ENCODE data around the gene RNF152.

RNF152 gene, protein sequence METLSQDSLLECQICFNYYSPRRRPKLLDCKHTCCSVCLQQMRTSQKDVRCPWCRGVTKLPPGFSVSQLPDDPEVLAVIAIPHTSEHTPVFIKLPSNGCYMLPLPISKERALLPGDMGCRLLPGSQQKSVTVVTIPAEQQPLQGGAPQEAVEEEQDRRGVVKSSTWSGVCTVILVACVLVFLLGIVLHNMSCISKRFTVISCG

DNA sequence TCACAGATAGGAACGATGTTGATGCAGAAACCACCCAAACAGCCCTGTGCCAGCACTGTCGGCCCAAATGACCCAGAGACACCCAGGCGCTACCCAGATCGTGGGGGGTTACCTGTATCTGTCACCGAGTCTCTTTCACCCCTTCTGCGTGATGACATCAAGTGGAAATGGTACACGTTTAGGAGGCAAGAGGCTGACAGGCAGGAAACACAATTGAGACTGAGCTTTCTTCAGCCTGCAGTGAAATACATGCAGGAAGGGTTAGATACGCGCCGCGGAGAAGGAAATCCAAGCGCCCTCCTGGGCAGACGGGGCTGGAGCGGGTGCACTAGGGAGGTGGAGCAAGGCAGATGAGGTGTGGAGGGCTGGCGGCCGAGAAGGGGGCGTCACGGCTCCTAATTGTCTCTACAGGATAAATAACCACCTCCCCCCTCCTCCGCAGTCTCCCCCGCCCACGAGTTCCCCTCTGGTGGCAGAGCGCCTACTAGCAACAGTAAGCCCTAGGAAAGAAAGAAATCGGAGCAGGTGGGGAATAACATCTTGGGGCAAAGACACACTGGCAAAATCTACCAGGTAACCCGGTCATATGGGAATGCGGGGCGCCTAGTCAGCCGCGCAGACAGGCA lies at the start of gene RNF152:
Gene RNF152, minus strand, starts transcription at position 325 of the 626 bp plus-strand sequence. CDS start 76,544 bp downstream, outside the sequence.
- DNase-seq, result peak; percentile 44 to 48

DNA sequence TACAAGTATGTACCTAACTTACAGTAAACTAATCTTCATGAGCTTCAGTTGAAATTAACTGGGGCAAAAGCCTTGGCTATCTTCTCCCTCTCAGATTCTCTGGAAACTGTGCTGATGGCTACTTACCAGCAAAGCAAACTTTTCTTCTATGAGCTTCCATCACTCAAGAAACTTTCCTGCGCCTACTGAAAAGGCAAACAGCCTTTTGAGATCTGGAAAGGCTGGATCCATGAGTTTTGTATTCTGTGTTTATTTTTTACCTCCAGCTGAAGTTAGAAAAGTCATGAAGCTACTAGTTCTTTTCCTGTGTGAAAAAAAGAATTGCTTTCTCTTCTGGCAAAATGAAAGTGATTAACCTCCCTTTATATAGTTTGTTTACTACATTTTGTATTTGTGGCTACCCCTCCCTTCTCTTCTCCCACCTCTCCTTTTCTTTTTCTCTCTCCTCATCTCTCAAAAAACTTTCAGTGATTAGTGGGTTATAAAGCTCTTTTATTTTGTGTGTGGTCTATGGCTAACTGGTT lies 49.2 kb upstream of the RNF152 start:
- no peak for DNase-seq

DNA sequence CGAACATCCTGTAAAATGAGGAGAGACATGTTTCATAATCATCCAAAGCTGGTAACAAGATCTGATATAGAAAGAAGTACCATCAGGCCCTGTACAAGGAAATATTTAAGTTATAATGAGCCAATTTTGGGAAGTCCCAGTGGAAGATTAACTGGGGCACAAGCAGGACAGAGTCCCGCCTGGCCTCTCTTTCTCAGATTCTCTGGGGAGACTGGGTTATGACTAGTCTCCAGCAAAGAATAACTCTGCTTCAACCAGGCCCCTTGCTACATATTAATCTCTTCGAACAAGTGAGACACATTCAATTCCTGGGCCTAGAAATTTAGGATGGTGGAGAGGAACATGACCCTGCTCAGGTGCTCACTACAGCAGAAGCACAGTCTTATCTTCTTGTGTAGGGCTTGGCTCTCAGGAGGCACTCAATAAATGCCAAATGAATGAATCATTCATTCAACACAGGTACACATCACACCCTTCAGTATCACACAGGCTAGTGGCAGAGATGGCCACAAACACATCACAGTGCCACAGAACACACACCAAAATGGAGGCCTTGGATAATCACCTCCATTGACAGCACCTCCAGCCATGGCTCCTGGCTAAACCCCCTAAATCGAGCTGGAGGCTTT lies 46.4 kb upstream of the RNF152 start:
- DNase-seq, result no peak

DNA sequence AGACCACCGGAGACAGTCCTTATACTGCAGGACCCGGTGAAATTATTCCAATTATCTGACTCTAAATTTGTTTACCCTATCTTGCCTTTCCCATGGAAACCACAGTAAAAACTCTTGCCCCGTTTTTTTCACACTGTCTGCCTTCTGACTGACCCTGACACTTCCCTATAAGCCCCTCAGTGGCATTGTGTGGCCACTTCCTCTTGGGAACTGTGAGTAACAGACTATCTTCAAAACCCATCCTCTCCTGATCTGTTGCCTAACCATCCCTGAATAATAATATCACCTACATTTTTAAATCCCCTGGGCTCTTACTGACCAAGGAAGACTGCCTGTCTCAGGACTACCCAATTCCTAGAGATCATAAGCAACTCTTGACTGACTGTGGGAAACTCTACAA lies 42.6 kb upstream of the RNF152 start:
- DNase-seq, result no peak

DNA sequence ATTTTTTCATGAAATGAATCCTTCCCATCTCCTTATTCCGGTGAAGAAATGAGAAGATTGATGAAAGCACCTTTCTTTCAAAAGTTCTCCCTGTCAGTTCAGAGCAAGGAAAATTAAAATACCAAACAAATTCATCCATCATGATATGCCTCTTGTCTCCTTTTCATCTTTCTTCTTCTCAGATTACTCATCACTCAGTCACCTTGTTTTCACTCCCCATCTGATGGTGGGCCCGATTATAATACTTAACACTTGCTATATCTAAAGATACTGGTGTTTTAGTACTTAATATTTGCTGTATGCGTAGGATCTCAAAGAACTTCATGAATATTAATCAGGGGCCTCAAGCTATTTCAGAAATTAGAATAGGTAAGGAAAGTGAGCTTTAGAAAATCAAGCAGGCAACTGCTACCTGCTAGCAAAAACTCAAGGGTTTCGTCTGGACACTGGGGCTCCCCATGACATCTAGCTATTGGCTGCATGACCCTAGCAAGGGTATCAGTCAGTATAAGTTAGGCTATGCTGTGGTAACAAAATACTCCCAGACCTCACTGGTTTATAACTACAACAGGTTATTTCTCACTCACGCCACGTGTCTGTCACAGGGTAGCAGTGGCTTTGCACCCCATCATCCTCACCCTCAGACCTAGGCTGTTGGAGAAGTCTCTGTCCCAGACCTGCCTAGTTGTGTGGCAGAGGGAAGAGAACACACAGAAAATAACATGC lies 39.0 kb upstream of the RNF152 start:
- no peak for DNase-seq

DNA sequence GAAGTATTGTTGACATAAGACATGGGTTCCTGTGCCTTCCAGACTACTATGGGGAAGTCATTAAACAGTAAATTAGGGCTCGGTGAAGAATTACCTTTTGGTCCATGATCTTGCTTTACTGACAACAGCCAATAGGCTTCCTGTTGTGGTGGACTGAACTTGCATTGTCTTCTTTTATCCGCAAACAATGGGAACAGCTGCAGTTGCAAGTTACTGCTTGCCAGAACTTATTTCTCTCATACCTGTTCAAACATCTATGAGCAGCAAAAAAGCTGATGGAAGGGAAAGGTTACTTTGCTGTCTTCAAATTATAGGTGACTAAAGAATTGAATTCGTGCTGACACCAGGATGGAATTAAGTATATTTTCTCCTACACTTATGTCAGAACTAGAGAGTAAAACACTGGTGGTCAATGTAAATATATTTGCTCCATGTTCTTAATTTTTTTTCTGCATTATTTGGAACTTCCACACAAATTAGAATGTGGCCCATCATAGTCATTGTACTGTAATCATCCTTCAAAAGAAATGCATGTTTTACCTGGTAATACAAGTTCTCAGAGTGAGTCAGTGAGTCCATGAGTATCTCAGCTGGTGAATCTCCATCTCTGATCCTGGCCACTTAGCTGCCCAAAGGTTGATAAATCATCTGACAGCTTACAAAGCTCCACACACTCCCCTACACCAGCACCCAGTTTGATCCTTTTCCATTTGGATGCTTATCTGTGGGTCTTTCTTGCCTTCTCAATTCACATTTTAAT lies 37.3 kb upstream of the RNF152 start:
- no peak for DNase-seq

DNA sequence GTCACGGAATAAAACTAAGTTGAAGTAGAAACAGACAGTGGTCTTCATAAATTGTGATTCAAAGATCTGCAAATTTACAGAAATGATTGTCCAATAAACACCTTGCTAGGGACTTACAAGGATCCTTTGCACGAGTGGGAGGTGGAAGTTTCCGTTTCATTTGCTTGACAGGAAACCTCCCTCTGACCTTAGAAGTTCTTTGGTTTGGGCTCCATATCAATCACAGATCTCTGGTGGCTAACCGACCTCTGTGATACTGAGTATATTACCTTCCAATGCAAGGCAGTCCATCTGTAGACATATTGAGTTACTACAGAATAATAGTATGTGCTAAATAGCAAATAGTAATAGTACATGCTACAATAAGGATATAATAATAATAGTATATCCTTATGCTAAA lies 33.7 kb upstream of the RNF152 start:
- DNase-seq, result peak; percentile 4 to 6

DNA sequence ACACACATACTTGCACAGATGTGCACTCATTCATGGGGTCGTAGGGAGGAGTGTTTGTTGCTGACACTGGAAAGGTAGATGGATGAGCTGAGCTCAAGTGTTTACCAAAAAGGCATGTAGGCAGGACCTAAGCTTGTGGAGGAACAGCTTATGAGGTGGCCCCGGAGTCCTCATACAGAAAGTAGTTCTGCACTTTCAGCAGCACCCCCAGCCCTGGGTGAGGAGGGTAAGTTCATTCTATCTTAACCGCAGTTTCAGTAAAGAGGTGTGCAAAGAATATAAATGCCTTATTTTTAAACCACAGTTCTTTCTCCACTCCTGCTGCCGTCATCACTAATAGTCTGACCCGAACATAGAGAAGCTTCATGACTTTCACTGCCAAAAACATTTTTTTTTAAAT lies 31.7 kb upstream of the RNF152 start:
- DNase-seq, result no peak

DNA sequence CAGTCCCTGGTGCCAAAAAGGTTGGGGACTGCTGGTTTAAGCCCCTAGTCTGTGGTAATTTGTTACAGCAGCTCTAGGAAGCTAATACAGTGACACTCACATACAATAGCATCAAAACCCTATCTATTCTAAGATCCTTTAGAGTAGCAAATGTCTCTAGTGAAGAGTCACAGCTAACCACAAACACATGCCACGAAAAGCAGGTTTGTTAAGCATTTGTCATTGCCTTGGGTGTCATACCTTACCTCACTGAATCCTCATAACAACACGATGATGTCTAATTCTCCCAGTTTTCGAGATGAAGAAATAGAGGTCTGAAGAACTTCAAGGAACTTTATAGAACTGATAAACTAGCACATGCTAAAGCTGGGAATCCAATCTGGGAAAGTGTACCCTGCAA lies 29.6 kb upstream of the RNF152 start:
- no peak for DNase-seq

DNA sequence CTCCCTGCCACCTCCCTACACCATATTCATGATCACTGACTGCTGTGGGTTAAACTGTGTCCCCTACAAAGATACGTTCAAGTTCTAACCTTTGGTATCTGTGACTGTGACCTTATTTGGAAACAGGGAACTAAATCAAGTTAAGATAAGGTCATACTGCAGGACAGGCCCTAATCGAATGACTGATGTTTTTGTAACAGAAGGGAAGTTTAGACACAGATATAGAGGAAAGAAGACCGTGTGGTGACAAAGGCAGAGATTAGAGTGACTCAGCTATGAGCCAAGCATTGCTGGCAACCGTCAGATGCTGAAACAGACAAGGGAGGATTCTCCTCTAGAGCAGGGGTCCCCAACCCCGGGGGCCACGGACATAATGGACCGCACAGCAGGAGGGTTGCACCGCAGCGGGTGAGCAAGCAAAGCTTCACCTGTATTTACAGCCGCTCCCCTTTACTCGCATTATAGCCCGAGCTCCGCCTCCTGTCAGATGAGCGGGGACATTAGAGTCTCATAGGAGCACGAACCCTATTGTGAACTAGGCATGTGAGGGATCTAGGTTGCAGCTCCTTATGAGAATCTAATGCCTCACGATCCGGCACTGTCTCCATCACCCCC lies 28.9 kb upstream of the RNF152 start:
- no peak for DNase-seq

DNA sequence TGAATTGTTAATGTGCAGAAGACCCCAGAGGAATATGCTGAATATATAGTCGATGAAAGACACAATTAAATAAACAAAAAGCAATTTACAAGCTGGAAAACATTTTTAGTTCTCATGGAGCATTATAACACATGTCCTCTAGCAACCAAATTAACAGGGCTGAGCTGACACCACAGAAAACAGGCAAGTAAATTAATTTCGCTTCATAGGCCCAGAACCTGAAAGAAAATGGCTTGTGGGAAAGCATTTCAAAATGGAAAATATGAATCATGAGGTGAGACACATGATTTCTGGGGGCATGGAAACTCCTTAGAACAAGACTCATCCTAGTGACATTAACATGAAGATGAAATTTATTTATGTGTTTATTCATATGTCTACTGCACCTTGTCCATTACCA lies 25.0 kb upstream of the RNF152 start:
- no peak for DNase-seq

DNA sequence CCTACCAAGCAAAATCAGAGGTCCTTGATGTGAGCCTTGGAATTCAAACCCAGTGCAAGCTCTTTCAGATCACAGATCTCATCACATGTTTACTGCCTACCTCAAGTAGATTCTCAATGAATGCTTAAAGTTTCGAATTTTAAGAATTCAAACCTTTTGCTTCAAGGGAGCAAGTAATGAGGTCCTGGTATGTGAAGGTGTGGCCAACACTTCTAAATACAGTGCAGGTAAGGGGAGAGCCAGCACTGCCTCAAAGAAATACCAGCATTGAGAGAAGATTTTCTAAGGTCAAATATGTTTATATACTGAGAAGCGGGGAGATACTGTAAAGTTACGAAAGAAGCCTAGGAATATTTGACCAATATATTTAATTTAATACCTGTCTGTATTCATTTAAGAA lies 19.7 kb upstream of the RNF152 start:
- no peak for DNase-seq

DNA sequence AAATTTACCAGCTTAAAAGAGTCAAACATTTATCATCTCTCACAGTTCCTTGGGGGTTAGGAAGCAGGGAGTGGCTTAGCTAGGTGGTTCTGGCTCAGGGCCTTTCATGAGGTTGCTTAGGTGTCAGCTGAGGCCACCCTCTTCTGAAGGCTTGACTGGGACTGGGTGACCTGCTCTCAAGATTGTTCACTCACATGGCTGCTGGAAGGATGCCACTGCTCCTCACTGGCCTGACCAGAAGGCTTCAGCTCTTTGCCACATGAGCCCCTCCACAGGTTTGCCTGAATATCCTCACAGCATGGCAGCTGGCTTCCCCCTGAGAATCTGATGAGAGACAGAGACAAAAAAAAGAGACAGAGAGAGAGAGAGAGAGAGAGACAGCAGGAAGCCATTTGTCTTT lies 17.3 kb upstream of the RNF152 start:
- no peak for DNase-seq

DNA sequence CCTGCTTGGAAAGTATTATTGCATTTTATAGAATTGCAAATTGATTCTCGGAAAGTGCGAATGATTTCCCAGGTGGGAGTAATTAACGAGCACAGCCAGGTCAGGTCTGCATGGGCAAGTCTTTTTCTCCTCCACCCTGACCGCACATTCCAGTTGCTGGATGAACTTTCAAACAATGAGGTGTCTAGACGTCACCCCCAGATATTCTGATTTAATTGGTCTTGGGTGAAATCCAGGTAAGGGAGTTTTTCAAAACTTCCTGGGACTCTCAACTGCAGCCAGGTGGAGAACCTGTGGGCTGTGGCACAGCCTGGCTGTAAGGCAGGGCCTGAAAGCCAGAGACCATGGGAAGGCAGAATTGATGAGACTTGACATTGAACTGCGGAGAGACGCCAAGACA lies 15.9 kb upstream of the RNF152 start:
- DNase-seq, result no peak

DNA sequence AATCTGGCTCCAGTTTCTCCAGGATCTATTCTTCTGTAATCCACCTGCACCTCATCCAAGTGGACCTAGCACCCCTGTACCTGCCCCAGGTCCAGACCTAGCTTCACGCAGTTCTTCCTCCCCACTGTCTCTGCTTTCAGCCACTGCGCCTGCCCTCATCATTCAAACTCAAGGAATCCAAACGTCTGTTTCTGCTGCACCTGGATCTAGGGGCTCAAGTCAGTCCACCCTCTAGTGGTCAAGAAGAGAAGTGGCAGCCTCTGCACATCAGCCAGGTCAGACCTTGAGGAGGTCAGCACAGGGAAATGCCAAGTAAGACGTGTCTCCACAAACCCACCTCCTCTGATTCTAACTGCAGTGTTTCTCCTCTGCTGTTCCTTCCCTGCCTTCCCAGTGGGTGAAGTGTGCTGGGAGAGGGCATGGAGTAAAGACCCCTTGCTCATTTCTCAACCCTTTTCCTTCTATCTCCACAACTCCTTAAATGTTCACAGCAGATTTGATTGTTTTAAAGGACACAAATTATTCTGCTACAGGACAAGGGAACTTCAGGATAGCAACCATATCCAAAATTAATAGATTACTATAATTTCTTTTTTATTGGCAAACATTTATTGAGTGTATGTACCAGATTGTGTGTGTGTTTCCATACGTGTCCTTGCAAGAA lies 8.6 kb upstream of the RNF152 start:
- peak; percentile 2 to 13 for DNase-seq

DNA sequence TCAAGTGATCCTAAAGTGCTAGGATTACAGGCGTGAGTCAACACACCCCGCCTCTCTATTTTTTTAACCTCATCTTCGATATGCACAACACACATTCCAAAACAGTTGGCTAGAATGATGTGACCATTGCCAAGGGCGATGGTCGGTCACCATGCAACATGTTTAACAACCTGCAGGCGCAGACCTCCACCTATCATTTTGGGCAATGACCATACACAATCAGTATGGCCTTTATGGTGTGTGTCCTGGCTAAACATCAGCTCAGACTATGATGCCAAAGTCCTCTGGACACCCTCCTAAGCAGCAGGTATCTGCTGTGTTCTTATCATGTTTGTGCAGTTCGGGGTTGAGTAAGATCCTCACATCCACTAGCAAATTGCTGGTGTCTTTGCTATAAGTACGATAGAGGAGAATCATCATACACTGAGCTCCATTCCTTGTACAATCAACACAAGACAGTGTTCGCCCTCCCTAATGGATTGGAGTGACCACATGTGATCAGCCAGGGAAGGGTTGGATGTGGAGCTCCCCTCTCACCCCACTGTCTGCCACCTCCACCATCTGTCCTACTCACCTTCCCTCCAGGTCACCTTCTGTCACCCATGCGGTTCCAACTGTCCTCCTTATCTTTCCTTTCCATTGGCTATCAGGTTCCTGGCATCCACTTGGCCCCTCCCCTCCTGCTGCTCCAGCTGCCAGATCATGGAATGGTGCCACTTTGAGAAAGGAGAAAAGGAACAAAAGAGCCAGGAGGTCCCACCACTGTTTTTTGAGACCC lies 7.9 kb upstream of the RNF152 start:
- DNase-seq, result no peak

DNA sequence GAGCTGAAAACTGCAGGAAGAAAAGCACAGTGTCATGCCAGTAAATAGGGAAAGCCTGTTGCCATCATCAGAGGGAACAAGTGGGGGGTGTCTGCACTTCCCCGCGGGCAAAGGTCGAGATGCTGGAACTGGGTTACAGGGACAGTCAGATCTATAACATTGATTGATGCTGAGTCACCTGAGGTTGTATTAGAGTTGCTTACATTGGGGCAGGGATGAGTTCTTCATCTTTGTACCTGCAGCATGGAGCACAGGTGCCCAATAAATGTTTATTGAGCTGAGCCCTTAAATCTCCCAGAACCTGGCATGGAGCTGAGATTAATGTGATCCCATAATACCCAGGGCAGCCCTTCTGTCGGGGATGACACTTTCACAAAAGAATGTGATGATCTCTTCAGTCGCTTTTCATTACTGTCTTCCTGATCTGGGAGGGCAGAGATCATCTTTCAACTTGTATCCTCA lies 5.9 kb upstream of the RNF152 start:
- DNase-seq, result no peak

DNA sequence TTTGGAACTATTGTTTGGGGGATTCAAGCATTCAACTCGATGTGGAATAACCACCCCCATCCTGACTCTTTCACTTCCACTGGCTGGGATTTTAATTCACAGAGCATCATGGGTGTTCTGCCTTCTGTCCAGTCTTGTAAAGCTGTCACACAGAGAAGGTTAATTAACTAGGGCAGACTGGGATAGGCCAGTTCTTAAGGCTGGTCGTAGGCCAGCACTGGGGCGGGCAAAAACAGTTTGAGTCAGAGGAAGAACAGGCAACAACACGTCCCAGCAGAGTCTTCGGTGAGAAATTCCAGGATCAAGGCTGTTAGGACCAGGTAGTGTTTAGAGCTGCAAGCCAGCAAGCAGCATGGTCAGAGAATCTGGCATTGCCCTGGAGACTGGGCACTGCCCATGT lies 4.0 kb upstream of the RNF152 start:
- DNase-seq, result no peak

DNA sequence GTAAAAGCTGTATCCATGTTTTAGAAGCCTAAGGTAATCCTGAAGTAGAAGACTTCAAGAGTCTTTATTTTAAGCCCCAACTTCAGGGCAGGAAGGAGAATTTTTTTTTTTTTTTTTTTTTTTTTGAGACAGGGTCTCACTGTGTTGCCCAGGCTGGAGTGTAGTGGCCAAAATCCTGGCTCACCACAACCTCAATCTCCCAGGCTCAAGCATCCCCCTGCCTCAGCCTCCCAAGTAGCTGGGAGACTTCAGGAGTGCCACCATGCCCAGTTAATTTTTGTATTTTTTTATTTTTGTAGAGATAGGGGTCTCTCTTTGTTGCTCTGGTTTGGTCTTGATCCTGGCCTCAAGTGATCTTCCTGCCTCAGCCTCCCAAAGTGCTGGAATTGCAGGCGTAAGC lies 3.3 kb upstream of the RNF152 start:
- no peak for DNase-seq

DNA sequence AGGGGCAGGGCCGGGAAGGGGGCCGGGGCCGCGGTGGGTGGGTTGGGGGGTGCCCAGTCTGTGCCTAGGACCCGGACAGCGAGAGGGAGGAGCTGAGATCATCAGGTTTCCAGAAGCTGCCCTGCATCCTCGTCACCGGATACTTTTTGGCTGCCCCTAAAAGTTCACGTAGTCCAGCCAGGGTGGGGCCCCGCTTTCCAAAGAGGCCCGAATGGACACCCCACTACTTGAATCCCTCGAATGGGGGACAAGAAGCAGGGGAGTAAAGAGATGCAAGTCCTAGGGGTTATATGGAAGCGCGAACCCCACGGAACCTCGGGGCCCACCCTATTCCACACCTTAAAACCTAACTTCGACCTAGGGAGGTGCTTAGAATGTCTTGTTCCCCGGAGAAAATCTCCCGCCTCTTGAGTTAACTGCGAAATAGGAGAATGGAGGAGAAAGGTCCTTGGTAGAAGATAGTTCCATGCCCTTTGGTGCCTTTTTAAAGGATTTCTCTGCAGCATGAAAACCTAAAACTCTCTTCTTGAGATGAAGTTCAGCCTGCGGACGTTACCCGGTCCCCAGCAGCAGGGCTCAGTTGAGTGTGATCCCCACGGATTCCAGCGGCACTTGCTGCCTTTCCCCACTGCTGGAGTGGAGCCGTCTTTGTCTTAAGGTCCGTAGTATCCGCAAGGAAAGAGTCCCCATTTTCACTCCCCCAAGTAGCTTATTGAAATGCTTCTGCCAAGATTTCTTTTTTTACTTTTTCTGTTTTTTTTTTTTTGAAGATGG lies 2.1 kb upstream of the RNF152 start:
- DNase-seq, result no peak

All from activated CD4-positive, alpha-beta T cell treated with anti-CD3 and anti-CD28 coated beads, Interleukin-2, amount 50 U/mL, for 4 hours (primary cell).